ENCODE measurements around the gene UQCRC1.

Gene UQCRC1

GRCh38 chr3:48600711-48601621 is 8.5 kb downstream of the UQCRC1 start:
- H3K4me1 ChIP-seq (ENCODE audit: control insufficient read depth, low read length), result no peaks in the 10 kb centered on the region
- H3K79me2 ChIP-seq (ENCODE audit: control insufficient read depth, low read length), result no peaks in the 10 kb centered on the region
- H3F3A ChIP-seq (ENCODE audit: control insufficient read depth, insufficient read depth), result peaks cover 2% of the 10 kb centered on the region; the same call in 1 of the 2 replicates
- H3K9me2 ChIP-seq (replicated peaks; ENCODE audit: control insufficient read depth, low read length), result no peaks in the 10 kb centered on the region
- no peaks in the 10 kb centered on the region for H3K9me3 ChIP-seq (ENCODE audit: control insufficient read depth, insufficient read depth, low read length)
- H3K4me2 ChIP-seq (ENCODE audit: low read length), result no peak overlapping the region
- no peak overlapping the region for H3K4me3 ChIP-seq (ENCODE audit: low read length)
- no peaks in the 10 kb centered on the region for H3K27me3 ChIP-seq (ENCODE audit: control insufficient read depth, low read length)
- H3K27ac ChIP-seq (ENCODE audit: low read depth, low read length), result no peak overlapping the region
- peaks cover 6% of the 10 kb centered on the region; the same call in 1 of the 2 replicates for H4K20me1 ChIP-seq (ENCODE audit: control insufficient read depth, insufficient read depth, low read depth, low read length)
- no peak for TF ChIP-seq EZH2phosphoT487 (IDR thresholded peaks at IDR 0.05; ENCODE audit: borderline replicate concordance, low read length)
- TF ChIP-seq CTCF (IDR thresholded peaks at IDR 0.05; ENCODE audit: low read depth, low read length, poor library complexity, severe bottlenecking), result no peak
- H3K36me3 ChIP-seq (ENCODE audit: control insufficient read depth, low read length), result peaks cover 76% of the 10 kb centered on the region

- no peaks in the 10 kb centered on the region for H3K4me1 ChIP-seq (ENCODE audit: control insufficient read depth, low read length)
- no peak overlapping the region for H3K4me3 ChIP-seq (ENCODE audit: low read length)
- TF ChIP-seq EZH2phosphoT487 (IDR thresholded peaks at IDR 0.05; ENCODE audit: borderline replicate concordance, low read length) (no peak), CTCF (IDR thresholded peaks at IDR 0.05; ENCODE audit: low read depth, low read length, poor library complexity, severe bottlenecking) (no peak)
- H3K9me3 ChIP-seq (ENCODE audit: control insufficient read depth, insufficient read depth, low read length), result no peaks in the 10 kb centered on the region
- H3K9me2 ChIP-seq (replicated peaks; ENCODE audit: control insufficient read depth, low read length), result no peaks in the 10 kb centered on the region
- H3K27ac ChIP-seq (ENCODE audit: low read depth, low read length), result no peak overlapping the region
- H3K4me2 ChIP-seq (ENCODE audit: low read length), result no peak overlapping the region
- H3K79me2 ChIP-seq (ENCODE audit: control insufficient read depth, low read length), result no peaks in the 10 kb centered on the region
- peaks cover 63% of the 10 kb centered on the region for H3K36me3 ChIP-seq (ENCODE audit: control insufficient read depth, low read length)
- H3F3A ChIP-seq (ENCODE audit: control insufficient read depth, insufficient read depth), result peaks cover 2% of the 10 kb centered on the region; the same call in 1 of the 2 replicates
- no peaks in the 10 kb centered on the region for H3K27me3 ChIP-seq (ENCODE audit: control insufficient read depth, low read length)
- H4K20me1 ChIP-seq (ENCODE audit: control insufficient read depth, insufficient read depth, low read depth, low read length), result peaks cover 6% of the 10 kb centered on the region; the same call in 1 of the 2 replicates
These were observed 9.7 kb downstream of the UQCRC1 start for GRCh38 chr3:48599509-48600285.

GRCh38 chr3:48599077-48599501 is 10.4 kb downstream of the UQCRC1 start:
- H3F3A ChIP-seq (ENCODE audit: control insufficient read depth, insufficient read depth), result peaks cover 2% of the 10 kb centered on the region; the same call in 1 of the 2 replicates
- no peaks in the 10 kb centered on the region for H3K27me3 ChIP-seq (ENCODE audit: control insufficient read depth, low read length)
- no peak overlapping the region for H3K27ac ChIP-seq (ENCODE audit: low read depth, low read length)
- no peaks in the 10 kb centered on the region for H3K4me1 ChIP-seq (ENCODE audit: control insufficient read depth, low read length)
- H3K4me3 ChIP-seq (ENCODE audit: low read length), result no peak overlapping the region
- H3K9me2 ChIP-seq (replicated peaks; ENCODE audit: control insufficient read depth, low read length), result no peaks in the 10 kb centered on the region
- TF ChIP-seq EZH2phosphoT487 (IDR thresholded peaks at IDR 0.05; ENCODE audit: borderline replicate concordance, low read length) (no peak), CTCF (IDR thresholded peaks at IDR 0.05; ENCODE audit: low read depth, low read length, poor library complexity, severe bottlenecking) (no peak)
- peaks cover 57% of the 10 kb centered on the region for H3K36me3 ChIP-seq (ENCODE audit: control insufficient read depth, low read length)
- H3K79me2 ChIP-seq (ENCODE audit: control insufficient read depth, low read length), result no peaks in the 10 kb centered on the region
- H3K4me2 ChIP-seq (ENCODE audit: low read length), result no peak overlapping the region
- H4K20me1 ChIP-seq (ENCODE audit: control insufficient read depth, insufficient read depth, low read depth, low read length), result peaks cover 6% of the 10 kb centered on the region; the same call in 1 of the 2 replicates
- no peaks in the 10 kb centered on the region for H3K9me3 ChIP-seq (ENCODE audit: control insufficient read depth, insufficient read depth, low read length)
